ENCODE results near the gene BARHL1. TPM values are rescaled to one million over a fixed set of nuclear protein-coding genes. Genes with fewer than 3 reads are reported as not detected.

The BARHL1 gene
- total RNA-seq, 1 experiment from 2014 or later: not detected

GRCh38 chr9:132588501-132589147 lies 6.2 kb downstream of the BARHL1 start (continued):
- TF ChIP-seq EZH2phosphoT487 (IDR thresholded peaks at IDR 0.05; ENCODE audit: borderline replicate concordance): no peak

DNA sequence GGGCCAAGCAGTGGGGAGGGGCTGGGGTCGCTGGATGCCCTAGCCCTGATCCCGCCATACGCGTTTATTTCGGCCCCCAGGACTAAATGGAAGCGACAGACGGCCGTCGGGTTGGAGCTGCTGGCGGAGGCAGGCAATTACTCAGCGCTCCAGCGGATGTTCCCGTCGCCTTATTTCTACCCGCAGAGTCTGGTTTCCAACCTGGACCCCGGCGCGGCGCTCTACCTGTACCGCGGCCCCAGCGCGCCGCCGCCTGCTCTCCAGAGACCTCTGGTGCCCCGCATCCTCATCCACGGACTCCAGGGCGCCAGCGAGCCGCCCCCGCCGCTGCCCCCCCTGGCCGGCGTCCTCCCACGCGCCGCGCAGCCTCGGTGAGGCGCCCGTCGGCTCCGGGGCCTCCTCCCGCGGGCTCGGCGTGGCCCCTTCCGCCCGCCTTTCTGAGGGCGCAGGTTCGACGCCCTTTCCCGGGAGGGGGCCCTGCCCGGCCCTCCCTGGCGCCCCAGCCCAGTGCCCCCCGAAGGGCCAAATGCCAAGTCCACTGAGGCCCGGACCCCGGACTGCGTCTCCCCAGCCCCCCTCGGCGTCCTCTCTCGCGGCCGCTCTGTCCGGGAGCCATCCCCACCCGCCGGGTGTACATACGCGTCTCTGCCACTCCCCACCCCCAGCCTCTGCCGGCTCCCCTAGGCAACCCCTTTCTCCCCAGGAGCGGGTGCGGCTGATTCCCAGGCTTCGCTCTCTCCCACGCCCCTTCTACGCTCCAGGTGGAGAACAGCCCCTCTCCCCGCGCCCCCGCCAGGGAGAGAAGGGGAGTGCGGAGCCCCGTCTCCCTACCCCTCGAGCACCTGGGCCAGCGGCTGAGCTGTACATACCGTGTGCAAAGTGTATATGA lies 7.0 kb downstream of the BARHL1 start:
- Histone ChIP-seq H4K20me1 (ENCODE audit: insufficient read depth) (no peaks in the 10 kb centered on the region), H3K4me1 (ENCODE audit: control insufficient read depth in 1 of 2, insufficient read depth in 2 of 2, low read length in 2 of 2) (peaks cover 0 to 9% of the 10 kb centered on the region in 2 experiments; a peak in 2 of 4 replicates), H3K9me2 (ENCODE audit: insufficient read depth) (no peaks in the 10 kb centered on the region), H3K36me3 (ENCODE audit: control insufficient read depth in 1 of 2, insufficient read depth in 2 of 2, low read length in 2 of 2) (peaks cover 3 to 4% of the 10 kb centered on the region in 2 experiments; a peak in 1 of 4 replicates), H3K4me3 (replicated peaks in 1 of 2; ENCODE audit: low read depth in 1 of 2, low read length in 2 of 2) (no peak overlapping the region), H3K9ac (ENCODE audit: low read length) (no peak overlapping the region), H3K9me3 (ENCODE audit: control insufficient read depth in 1 of 2, insufficient read depth in 1 of 2, low read depth in 1 of 2, low read length in 2 of 2) (no peaks in the 10 kb centered on the region), H3K79me2 (ENCODE audit: insufficient read depth, low read length) (no peaks in the 10 kb centered on the region), H2AFZ (ENCODE audit: low read depth, low read length, poor library complexity, severe bottlenecking) (no peak overlapping the region), H3K4me2 (ENCODE audit: low read length) (no peak overlapping the region), H3K27me3 (ENCODE audit: insufficient read depth, low read length) (no peaks in the 10 kb centered on the region), H3K27ac (ENCODE audit: low read depth, low read length) (no peak overlapping the region)
- DNase-seq (ENCODE audit: low read depth, low spot score): no peak
- ATAC-seq: no peak
- TF ChIP-seq POLR2A (IDR thresholded peaks at IDR 0.05; ENCODE audit: borderline replicate concordance, extremely low read depth, insufficient read depth, insufficient read length) (no peak), POLR2AphosphoS5 (IDR thresholded peaks at IDR 0.05; ENCODE audit: low read depth, low read length) (no peak), ZFX (IDR thresholded peaks at IDR 0.05) (no peak)
- ChIA-PET RAD21 (ENCODE audit: low non-redundant PET in 1 of 2, low total read pairs in 2 of 2, uncharacterized antibody in 2 of 2, unreplicated experiment in 2 of 2) (no interaction called here), POLR2A (no interaction called here), CTCF (no interaction called here)
- intact Hi-C loops (cut with micrococcal nuclease): no loop called here
- no TSS peak for BruUV-seq (replicated peaks)

DNA sequence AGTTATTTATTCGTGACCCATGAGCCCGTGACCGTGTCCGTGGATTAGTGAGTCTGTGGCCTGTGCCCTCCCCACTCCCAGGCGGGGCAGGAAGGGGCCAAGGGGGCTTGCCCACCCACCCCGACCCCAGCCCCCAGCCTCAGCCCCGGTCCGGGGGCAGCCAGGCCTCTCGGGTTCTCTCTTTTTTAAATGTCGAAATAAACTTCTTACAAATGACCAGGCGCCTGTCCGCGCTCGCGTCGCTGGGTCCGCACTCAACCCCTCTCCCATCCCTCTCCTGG lies 7.6 kb downstream of the BARHL1 start:
- Histone ChIP-seq H4K20me1 (ENCODE audit: insufficient read depth) (no peaks in the 10 kb centered on the region), H2AFZ (ENCODE audit: low read depth, low read length, poor library complexity, severe bottlenecking) (no peak overlapping the region), H3K4me3 (replicated peaks in 1 of 2; ENCODE audit: low read depth in 1 of 2, low read length in 2 of 2) (no peak overlapping the region), H3K79me2 (ENCODE audit: insufficient read depth, low read length) (no peaks in the 10 kb centered on the region), H3K4me1 (ENCODE audit: control insufficient read depth in 1 of 2, insufficient read depth in 2 of 2, low read length in 2 of 2) (peaks cover 0 to 7% of the 10 kb centered on the region in 2 experiments; a peak in 2 of 4 replicates), H3K9me2 (ENCODE audit: insufficient read depth) (no peaks in the 10 kb centered on the region), H3K27ac (ENCODE audit: low read depth, low read length) (no peak overlapping the region), H3K9ac (ENCODE audit: low read length) (no peak overlapping the region), H3K27me3 (ENCODE audit: insufficient read depth, low read length) (no peaks in the 10 kb centered on the region), H3K36me3 (ENCODE audit: control insufficient read depth in 1 of 2, insufficient read depth in 2 of 2, low read length in 2 of 2) (peaks cover 3 to 6% of the 10 kb centered on the region in 2 experiments; a peak in 1 of 4 replicates), H3K4me2 (ENCODE audit: low read length) (no peak overlapping the region), H3K9me3 (ENCODE audit: control insufficient read depth in 1 of 2, insufficient read depth in 1 of 2, low read depth in 1 of 2, low read length in 2 of 2) (no peaks in the 10 kb centered on the region)
- no peak for TF ChIP-seq TCF7L2 (IDR thresholded peaks at IDR 0.05; ENCODE audit: borderline replicate concordance, extremely low read depth, insufficient read depth, insufficient read length)
- TF ChIP-seq ELF1 (IDR thresholded peaks at IDR 0.05; ENCODE audit: borderline replicate concordance, low read depth): no peak
- TF ChIP-seq CBX3 (IDR thresholded peaks at IDR 0.05; ENCODE audit: low read depth): no peak
- TF ChIP-seq SP1 (IDR thresholded peaks at IDR 0.05; ENCODE audit: low read depth): no peak
- TF ChIP-seq EZH2phosphoT487 (IDR thresholded peaks at IDR 0.05; ENCODE audit: borderline replicate concordance): no peak
- no peak for TF ChIP-seq REST (IDR thresholded peaks at IDR 0.05; ENCODE audit: low read depth)
- TF ChIP-seq MAX (IDR thresholded peaks at IDR 0.05): no peak
- TF ChIP-seq CEBPB (IDR thresholded peaks at IDR 0.05; ENCODE audit: low read depth): no peak
- TF ChIP-seq ZNF274 (IDR thresholded peaks at IDR 0.05; ENCODE audit: low read depth, low read length): no peak
- no peak for TF ChIP-seq FOSL1 (IDR thresholded peaks at IDR 0.05; ENCODE audit: low read depth)
- TF ChIP-seq POLR2AphosphoS5 (IDR thresholded peaks at IDR 0.05; ENCODE audit: low read depth, low read length): no peak
- TF ChIP-seq, protein P1, sequence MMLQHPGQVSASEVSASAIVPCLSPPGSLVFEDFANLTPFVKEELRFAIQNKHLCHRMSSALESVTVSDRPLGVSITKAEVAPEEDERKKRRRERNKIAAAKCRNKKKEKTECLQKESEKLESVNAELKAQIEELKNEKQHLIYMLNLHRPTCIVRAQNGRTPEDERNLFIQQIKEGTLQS (IDR thresholded peaks at IDR 0.05): no peak
- TF ChIP-seq ZFX (IDR thresholded peaks at IDR 0.05): no peak
- no peak for DNase-seq (ENCODE audit: low read depth, low spot score)
- intact Hi-C loops (cut with micrococcal nuclease): no loop called here
- ChIA-PET POLR2A (no interaction called here), RAD21 (ENCODE audit: low non-redundant PET in 1 of 2, low total read pairs in 2 of 2, uncharacterized antibody in 2 of 2, unreplicated experiment in 2 of 2) (no interaction called here), CTCF (no interaction called here)
- BruUV-seq (replicated peaks): no TSS peak
- no peak for ATAC-seq

All from HCT116 (cell line).